BE2C (cell line): ENCODE results near the gene WDR55. TPM values are rescaled to one million over a fixed set of nuclear protein-coding genes. Genes with fewer than 3 reads are reported as not detected.
"Not testable (repeated sequence)": the region's sequence is repeated elsewhere in the genome, so short reads cannot be mapped to it uniquely, and the experiment has no call there.

Experiments used
- DNase-seq: peaks from one replicate; pipeline ENCODE4 v3.0.0-alpha.2; 2020
- H3K27me3 ChIP-seq: fragments of 250-450 bp; sonication (Bioruptor Pico); 2 replicates; pipeline ENCODE4 v1.5.1; 2020; ENCODE audit warnings: mild to moderate bottlenecking
- H3K36me3 ChIP-seq: fragments of 250-450 bp; sonication (Bioruptor Pico); 2 replicates; pipeline ENCODE4 v1.5.1; 2020; ENCODE audit warnings: mild to moderate bottlenecking
- H3K4me1 ChIP-seq: fragments of 250-450 bp; sonication (Bioruptor Pico); 2 replicates; pipeline ENCODE4 v1.5.1; 2020
- H3K4me3 ChIP-seq: 2 replicates; pipeline ENCODE4 v1.5.1; 2011; ENCODE audit warnings: low read depth, low read length
- H3K9me3 ChIP-seq: fragments of 250-450 bp; sonication (Bioruptor Pico); 2 replicates; pipeline ENCODE4 v1.5.1; 2020
- CTCF ChIP-seq: IDR thresholded peaks from 2 replicates; pipeline ENCODE4 v1.5.1; 2012; ENCODE audit warnings: mild to moderate bottlenecking, low read depth, low read length
- polyA plus RNA-seq: library from polyadenylated mRNA; unstranded; fragments of >200 nt; gene quantifications from one replicate; pipeline ENCODE4 v1.2.1, GENCODE V29; 2012; ENCODE audit warnings: low read depth, missing spikeins; ENCODE audit not compliant: insufficient read length, insufficient read depth

WDR55 gene
- 41.5 TPM for polyA plus RNA-seq

GRCh38 chr5:140664359-140665119 lies at the start of gene WDR55:
WDR55 (plus strand) TSS chr5:140664904; CDS start chr5:140664913, 9 bp downstream.
- Histone ChIP-seq H3K4me3 (peak within 1 kb of the TSS; percentile 96), H3K9me3 (no peaks in the 10 kb centered on the region), H3K36me3 (peaks cover 40% of the 10 kb centered on the region), H3K4me1 (no peaks in the 10 kb centered on the region), H3K27me3 (no peaks in the 10 kb centered on the region)
- peak; percentile 99 for DNase-seq
- no peak for TF ChIP-seq CTCF

GRCh38 chr5:140622301-140622700 lies 42.4 kb upstream of the WDR55 start:
- no peak overlapping the region for H3K4me3 ChIP-seq
- H3K4me1 ChIP-seq = no peaks in the 10 kb centered on the region
- no peak for DNase-seq
- H3K36me3 ChIP-seq = no peaks in the 10 kb centered on the region
- H3K27me3 ChIP-seq = no peaks in the 10 kb centered on the region
- TF ChIP-seq CTCF = no peak
- no peaks in the 10 kb centered on the region; the same call in 1 of the 2 replicates for H3K9me3 ChIP-seq

GRCh38 chr5:140623061-140623460 lies 41.6 kb upstream of the WDR55 start:
- not testable (repeated sequence) for H3K4me1 ChIP-seq, H3K36me3 ChIP-seq, H3K9me3 ChIP-seq, DNase-seq, H3K27me3 ChIP-seq, H3K4me3 ChIP-seq

GRCh38 chr5:140624886-140625285 lies 39.8 kb upstream of the WDR55 start:
- H3K9me3 ChIP-seq, DNase-seq, H3K4me1 ChIP-seq, H3K4me3 ChIP-seq, H3K27me3 ChIP-seq, H3K36me3 ChIP-seq: not testable (repeated sequence)

GRCh38 chr5:140627972-140628371 lies 36.7 kb upstream of the WDR55 start:
- DNase-seq = no peak
- TF ChIP-seq CTCF = no peak
- no peak overlapping the region for H3K4me3 ChIP-seq

GRCh38 chr5:140628711-140629110 lies 36.0 kb upstream of the WDR55 start:
- no peak for DNase-seq

More at GRCh38 chr5:140627972-140628371, 36.7 kb upstream of the WDR55 start:
- no peaks in the 10 kb centered on the region for H3K36me3 ChIP-seq
- H3K27me3 ChIP-seq = no peaks in the 10 kb centered on the region; the same call in 1 of the 2 replicates
- peaks cover 2% of the 10 kb centered on the region; the same call in 1 of the 2 replicates for H3K9me3 ChIP-seq
- peaks cover 3% of the 10 kb centered on the region; the same call in 1 of the 2 replicates for H3K4me1 ChIP-seq

More at GRCh38 chr5:140628711-140629110, 36.0 kb upstream of the WDR55 start:
- Histone ChIP-seq H3K9me3 (peaks cover 2% of the 10 kb centered on the region; the same call in 1 of the 2 replicates), H3K27me3 (no peaks in the 10 kb centered on the region; the same call in 1 of the 2 replicates), H3K4me1 (peaks cover 5% of the 10 kb centered on the region; the same call in 1 of the 2 replicates), H3K4me3 (no peak overlapping the region), H3K36me3 (no peaks in the 10 kb centered on the region)
- TF ChIP-seq CTCF = no peak
